Stimulated activated CD8-positive, alpha-beta memory T cell treated with anti-CD3 and anti-CD28 coated beads, Interleukin-2, amount 100 ng/mL, for 48 hours (primary cell): Measurements from ENCODE around the gene TESMIN.

Experiments used
- DNase-seq, 2 donors: peaks; one replicate each; pipeline ENCODE4 v3.0.0-alpha.2; 2020; ENCODE audit warnings: low read depth in 2 of 2

The TESMIN gene

DNA sequence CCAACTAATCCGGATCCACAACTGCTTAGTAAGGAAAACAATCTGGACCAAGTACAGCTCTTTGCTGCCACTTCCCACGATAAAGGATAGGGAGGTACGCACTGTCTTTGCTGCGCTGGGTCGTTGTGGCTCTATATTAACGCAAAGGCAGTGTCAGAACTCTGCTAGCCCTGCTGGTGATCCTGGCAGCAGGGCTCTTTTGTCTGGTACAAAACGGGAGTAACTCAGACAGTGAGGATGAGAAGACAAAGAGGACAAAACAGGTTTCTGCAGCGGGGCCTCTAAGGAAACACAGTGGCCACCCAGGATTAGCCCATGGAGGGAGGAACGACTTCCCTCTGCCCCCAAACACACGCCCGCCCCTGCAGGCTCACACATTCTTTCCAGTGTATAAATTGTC lies 40.9 kb downstream of the TESMIN start:
- DNase-seq: no peak

DNA sequence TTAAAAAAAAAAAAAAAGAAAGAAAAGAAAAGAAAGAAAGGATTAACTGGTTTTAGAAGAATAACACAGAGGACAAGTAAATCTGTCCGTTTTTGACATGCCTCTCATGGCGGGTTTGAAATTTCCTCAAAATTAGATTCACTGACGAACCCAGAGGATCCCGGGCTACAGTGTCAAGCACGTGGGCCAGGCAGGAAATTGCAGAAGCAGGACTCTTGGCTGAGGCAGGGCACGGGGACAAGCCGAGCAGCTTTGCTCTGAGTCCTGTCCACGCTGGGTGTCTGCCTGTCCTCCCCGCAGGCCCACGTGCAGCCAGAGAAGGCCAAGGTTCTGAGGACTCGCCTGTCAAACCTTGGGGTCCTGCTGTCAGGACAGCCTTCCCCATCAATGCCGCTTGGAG lies 42.3 kb downstream of the TESMIN start:
- no peak for DNase-seq

DNA sequence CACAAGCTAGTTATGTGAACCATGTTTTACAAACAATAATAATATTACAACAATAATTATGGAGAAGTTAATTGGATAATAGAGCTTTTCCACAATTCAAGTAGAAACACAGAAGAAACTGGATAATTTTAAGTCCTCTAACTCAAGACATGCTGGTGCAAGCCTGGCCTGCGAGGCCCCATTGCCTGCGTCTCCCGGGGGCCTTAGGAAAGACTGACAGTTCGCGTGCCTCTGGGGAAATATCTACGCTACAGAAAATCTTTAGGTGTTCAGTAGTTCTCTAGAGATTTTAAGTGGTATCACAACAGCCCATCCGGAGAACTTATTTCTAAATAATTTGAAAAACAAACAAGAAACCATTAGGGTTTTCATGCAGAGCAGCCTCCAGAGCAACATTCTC lies 43.8 kb downstream of the TESMIN start:
- no peak for DNase-seq

DNA sequence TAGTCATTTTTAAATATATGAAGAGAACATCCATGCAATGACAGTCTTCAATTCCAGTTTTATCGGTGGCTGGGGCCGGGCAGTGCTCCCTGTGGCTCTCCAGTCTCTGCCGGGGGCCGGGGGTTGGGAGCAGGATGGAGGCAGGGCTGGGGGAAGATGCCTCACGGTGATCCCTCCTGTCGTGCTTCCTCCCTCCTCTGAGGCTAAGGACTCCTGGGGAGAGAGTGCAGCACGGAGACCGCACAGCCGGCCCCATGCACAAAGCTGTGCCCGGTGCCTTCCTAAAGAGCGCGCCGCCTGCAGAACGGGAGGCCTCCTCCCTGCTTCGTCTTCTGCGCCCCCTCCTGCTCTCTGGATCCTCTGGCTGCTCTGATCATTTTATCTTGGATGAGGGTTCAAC lies 46.4 kb downstream of the TESMIN start:
- DNase-seq: no peak

DNA sequence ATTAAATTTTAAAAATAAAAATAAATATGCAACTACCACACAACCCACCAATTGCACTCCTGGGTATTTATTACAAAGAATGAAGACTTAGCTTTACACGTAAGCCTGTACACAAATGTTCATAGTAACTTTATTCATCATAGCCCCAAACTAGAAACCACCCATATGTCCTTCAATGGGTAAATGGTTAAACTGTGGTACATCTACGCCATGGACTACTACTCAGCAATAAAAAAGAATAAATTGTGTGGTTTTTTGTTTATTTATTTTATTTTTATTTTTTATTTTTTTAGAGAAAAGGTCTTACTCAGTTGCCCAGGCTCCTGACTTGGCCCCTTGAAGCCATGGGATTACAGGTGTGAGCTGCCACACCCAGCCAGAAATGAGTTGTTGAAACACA lies 52.3 kb downstream of the TESMIN start:
- DNase-seq: no peak

DNA sequence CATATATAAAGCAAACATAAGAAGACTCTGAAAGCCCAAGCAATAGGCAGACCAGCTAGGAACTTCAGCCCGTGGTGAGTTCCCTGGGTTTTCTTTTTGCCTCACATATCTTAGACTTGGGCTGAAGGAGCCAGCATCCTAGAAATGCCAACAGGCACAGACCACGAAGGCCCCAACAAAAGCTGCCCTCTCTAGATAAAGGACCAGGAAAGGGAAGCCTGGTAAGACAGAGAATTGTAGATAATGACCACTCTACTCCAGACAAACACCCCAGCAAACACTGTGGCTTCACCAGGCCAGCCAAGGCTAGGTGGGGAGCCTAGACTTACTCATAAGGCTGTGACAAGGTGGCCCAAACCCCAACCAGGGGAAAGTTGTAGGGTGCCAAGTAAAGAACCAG lies 55.8 kb downstream of the TESMIN start:
- no peak for DNase-seq

DNA sequence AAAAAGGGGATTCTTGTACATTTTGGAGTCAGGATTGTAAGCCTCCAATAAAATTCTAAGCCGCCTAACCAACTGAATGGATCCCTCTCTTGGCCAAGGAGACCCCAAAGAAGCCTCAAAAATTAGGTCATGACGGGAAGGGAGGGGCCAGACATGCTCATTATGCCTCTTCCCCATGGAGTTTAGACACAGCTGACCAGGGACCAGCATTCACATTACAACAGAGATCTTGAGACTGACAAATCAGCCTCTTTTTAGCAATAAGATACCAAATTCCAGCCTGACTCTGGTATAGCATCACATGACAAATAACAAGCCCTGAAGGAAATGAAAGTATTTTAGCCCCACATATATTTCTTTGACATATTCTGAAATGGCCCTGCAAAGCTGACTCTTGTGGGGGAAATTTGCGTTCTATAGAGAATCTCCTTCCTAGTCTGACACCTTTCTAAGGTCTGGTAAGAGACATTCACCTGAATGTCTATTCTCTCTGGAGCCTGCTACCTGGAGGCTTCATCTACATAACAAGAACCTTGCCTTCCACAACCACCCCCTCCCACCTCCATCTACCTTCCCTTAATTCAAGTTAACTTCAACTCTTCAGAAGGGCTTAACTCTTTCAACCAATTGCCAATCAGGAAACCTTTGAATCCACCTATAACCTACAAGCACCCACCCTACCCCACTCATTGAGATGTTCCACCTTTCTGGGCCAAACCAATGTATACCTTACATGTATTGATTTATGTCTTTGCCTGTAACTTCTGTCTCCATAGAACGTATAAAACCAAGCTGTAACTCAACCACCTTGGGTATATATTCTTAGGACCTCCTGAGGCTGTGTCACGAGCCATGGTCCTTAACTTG lies 56.7 kb downstream of the TESMIN start:
- DNase-seq: no peak

DNA sequence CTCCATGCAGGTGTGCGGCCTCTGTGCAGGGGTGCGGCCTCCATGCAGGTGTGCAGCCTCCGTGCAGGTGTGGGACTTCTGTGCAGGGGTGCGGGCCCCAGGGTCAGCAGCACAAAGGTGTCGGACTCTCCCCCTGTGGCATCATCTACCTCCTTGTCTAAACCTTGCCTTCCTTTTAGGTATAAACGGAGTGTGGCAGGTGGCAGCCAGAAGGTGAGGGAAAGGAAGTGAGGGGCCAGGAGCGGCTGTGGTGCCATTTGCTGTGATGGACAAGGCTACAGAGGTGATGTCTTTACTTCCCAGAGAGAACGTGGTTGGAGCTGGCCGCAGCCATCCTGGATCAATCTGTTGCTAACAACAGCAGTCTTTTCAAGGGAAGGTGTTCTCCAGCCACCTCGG lies 57.8 kb downstream of the TESMIN start:
- no peak for DNase-seq

DNA sequence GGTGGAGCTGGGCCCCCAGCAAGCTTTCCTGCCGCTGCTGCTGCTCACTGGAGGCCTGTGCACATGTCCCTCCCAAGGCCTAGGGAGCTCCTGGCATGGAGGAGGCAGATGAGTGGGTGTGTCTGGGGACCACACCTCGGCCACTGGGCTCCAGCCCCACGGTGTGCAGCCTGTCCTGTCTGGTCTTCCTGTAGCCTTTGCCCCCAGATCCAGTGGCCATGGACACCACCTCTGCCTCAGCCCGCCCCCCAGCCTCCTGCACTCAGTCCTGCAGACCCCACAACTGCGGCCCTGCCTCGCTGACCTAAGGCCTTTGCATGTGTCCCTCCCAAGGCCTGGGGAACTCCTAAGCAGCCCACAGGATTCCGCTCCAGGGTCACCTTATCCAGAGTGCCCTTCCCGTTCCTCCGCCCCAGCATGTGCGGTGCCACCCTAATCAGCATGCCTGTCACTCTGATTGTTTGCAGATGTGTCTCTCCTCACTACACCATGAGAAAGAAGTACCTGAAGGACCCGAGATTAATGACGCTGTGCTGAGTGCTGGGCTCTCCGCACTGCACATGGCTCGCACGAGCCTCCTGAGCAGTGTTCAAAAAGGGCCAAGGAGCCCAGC lies 58.3 kb downstream of the TESMIN start:
- no peak for DNase-seq

DNA sequence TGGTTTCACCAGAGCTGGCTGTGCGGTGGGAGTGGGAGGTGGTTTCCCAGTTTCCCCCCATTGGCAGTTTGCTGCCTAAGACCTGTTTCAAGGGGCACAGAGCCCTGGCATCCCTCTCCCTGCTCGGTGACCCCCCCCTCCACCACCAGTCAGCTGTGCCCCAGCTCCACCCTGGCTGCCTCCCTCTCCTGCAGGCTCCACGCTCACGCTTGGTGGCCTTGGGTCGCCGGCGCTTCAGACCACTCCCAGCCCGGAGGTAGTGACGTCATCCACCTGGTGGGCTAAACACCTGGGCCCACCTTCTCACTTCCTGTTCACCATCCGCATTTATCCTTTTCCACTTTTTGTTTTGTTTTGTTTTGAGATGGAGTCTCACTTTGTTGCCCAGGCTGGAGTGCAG lies 59.2 kb downstream of the TESMIN start:
- no peak for DNase-seq

DNA sequence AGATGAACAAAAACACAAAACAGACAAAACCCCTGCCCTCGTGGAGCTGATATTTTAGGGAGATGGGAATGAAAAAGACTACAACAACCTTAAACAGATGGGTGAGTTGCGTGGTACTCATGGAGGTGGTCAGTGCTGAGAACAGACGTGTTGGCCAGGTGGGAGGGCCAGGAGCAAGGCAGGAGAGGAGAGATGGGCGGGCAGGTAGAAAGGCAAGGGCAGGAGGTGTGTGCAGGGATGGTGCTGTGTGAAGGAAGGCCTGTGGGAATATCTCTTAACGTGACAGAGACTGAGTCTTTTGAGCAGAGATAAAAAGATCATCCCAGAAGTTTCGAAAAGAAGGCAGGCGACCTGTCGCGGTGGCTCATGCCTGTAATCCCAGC lies 59.9 kb downstream of the TESMIN start:
- DNase-seq: no peak

DNA sequence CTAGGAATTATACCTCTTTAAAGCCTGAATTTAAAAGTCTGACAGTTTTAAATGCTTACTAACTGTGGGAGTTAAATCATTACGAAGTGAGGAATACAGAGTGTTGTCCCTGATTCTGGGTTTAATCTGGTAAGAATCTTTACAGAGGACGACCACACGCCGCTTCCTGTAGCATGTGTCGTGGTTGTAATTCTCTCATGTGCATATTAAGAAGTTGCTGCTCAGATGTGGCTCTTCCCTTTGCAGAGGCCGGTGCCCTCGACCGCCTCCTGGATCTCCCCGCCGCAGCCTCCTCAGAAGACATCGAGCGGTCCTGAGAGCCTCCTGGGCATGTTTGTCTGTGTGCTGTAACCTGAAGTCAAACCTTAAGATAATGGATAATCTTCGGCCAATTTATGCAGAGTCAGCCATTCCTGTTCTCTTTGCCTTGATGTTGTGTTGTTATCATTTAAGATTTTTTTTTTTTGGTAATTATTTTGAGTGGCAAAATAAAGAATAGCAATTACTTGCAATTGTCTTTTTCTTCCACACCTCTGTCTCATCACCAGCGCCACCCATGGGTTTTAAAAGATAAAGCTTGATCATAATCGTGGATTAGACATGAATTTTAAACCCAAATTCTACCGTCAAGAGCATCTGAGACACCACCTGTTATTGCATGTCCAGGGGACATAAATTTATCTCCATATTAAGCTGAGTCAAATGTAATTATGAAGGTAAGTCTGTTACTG lies 60.5 kb downstream of the TESMIN start:
- DNase-seq: no peak

DNA sequence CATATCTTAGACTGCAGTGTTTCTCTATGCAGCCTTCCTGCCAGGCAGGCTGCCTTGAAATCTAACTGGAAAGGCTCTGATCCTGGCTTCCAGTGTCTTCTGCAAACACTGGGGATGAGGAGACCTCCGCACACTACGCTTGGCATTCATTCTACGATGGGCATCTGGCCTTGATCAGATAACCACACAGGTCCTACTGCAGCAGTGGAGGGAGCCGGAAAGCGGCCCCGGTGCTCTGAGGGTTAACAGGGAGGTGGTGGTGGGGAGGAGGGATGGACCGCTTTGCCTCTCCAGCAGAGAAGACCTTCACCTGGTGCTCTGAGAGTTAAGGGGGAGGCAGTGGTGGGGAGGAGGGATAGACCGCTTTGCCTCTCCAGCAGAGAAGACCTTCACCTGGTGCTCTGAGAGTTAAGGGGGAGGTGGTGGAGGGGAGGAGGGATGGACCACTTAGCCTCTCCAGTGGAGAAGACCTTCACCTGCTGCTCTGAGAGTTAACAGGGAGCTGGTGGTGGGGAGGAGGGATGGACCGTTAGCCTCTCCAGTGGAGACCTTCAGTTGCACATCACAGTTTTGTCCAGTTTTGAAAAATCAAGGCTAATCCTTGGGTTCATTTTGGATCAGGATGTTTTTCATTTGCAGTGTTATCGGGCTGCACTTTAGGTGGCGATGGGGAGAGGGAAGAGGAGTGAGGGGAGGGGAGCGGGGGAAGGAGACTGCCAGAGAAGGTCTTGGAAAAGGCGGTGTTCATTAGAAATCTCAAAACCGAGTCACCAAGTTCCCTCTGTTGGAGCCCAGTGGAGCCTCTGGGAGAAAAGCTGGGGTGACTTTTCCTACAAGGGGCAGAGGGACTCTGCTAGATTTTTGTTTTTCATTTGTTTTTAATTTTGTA lies 61.3 kb downstream of the TESMIN start:
- DNase-seq: no peak

DNA sequence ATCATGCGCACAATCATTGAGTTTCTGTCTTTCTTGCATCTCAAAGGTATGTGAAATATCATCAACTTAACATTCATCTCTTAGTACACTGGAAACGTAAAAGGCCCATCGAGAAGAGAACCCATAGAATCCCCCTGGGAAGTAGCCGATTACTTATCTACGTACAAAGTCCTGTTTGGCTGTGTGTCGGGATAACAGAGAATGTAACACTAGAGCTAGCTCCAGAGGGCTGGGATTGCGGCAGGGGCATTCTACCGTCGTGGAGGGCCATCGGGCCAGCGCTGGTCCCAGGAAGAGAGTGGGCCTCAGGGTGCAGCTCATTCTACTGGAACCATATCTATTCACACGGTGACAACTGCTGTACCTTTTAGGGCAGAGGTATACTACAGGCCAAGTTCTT lies 62.4 kb downstream of the TESMIN start:
- no peak for DNase-seq

DNA sequence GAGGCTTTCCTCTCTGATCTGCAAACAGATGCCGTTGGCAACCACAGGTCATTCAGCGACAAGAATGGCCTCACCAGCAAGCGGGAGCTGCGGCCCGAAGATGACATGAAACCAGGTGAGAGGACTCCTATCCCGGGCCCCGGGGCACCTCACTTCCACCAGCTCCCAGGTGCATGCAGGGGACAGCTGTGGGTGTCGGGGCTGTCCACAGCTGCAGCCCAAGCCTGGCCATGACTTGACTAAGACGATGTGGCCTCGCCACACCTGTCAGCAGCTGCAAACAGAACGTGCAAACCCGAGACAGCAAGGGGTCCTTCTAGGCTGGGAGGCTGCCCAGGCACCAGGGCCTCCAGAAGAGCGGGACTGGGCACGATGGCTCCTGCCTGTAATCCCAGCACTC lies 63.3 kb downstream of the TESMIN start:
- no peak for DNase-seq

DNA sequence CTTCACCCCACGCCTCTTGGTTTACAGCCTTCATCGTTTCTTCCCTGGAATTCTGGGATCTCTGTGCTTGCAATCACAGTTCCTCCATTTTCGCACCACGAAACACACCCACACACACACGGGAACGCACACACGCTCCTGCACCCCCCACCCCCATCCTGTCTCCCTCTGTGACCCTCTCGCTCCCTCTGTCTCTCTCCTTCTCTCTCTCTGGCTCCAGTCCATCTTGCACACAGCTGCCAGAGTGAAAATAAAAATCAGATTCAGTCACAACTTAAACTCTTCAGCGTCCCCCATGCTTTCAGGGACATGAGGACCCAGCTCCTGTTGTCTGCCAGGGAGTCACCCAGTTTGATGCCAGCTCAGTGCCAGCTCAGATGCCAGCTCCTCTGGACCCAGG lies 64.0 kb downstream of the TESMIN start:
- DNase-seq: no peak

DNA sequence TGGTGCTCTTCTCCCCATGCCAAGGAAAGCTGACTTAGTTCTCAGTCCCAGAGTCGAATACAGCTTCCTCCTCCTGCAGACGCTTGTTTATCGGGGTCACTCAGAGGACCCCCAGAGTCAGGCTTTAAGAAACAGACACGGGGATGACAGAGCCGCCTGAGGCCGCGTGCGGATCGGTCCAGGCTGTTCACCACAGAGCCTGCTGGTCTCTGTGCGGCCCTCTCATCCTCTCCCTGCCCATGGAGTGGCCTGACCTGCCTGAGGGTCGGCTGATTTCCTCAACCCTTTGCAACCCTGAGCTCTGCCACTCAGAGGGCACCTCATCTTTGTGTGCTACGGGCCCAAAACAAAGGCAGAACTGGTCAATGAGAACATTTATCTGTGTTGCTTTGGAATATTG lies 64.8 kb downstream of the TESMIN start:
- DNase-seq: no peak

DNA sequence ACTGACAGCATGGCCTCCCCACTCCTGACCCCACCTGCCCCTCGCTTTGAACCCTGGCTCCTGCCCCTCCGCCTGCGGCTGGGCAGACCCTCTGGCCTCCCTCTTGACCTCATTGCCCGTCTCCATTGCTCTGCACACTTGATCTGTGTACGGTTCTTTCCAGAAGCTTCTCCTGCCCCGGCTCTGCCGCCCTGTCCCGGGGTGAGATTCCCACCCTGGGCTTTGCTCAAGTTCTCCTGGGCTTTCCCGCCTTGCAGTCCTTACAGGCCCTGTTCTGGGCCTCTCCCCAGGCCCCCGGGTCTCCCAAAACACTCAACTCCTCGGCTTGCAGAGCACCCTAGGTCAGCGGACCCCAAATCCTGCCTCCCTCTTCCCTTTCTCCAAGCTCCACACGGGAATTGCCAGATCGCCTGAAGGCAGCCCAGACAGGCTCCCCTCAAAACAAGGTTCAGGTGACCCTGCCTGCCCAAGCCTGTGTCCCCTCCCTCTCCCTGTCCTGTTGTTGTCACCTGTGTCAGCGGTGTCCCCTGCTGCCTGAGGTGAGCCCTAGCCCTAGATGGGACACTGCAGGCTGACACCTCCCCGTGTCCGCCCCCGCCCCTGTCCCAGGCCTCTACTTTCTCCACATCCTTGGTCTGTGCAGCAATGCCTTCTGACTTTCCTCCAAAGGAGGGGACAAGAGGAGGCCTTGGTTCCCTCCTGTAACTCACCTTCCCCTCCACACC lies 65.5 kb downstream of the TESMIN start:
- no peak for DNase-seq

DNA sequence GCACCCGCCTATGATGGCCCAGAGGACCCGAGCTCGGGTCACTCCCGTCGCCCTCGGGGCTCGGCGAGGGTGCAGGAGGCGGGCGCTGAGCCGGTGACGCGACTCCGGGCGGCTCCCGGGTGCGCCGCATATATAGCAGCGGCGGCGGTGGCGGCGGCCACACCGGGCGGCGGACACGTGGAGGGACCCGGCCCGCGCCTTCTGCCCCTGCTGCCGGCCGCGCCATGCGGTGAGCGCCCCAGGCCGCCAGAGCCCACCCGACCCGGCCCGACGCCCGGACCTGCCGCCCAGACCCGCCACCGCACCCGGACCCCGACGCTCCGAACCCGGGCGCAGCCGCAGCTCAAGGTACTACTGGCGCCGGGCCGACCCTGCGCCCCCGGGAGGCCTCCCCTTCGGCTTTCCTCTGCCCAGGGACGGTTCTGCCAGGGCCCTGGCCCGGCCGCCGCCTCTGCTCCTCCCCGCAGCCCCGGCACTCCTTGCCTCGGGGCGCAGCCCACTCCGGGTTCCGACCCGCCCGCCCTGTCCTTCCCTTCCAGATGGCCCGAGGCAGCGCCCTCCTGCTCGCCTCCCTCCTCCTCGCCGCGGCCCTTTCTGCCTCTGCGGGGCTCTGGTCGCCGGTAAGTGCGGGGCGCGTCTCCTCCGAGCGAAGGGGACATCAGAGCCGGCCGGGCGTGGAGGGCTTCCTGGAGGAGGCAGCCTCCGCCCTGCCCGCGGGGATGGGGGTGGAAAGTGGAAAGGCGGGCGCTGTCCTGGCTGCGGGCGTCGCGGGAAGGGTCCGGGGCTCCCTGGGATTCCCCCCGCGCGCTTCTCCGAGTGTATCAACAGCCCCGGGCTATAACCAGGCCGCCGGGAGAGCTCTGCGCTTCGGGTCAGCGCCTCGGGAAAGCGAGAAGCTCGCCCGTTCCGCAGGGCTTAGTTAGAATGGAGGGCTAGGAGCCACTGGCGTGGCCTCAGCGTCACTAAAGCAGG lies 66.6 kb downstream of the TESMIN start, which contains the start of gene GAL:
Gene GAL, plus strand, starts transcription at position 160 of the 972 bp plus-strand sequence. Its CDS starts 380 bp downstream, at position 540.
- no peak for DNase-seq
